Measurements from ENCODE around the gene RBM38.

The RBM38 gene

GRCh38 chr20:57439432-57439831 lies 48.2 kb downstream of the RBM38 start:
- H3K27ac ChIP-seq = peak overlapping the region; percentile 46
- TF ChIP-seq CTCF (conservative IDR thresholded peaks at IDR 0.05; ENCODE audit: low read depth) = no peak
- POLR2A ChIA-PET (ENCODE audit: low non-redundant PET) = no interaction called here
- DNase-seq (ENCODE audit: low spot score) = no peak
- CTCF ChIA-PET = interaction anchor here (1.1 kb wide), 1 partner anchor 58 kb away, joined by 5 read pairs; no protein-coding TSS in a partner anchor

GRCh38 chr20:57439993-57440392 lies 48.8 kb downstream of the RBM38 start:
- POLR2A ChIA-PET (ENCODE audit: low non-redundant PET) = no interaction called here
- CTCF ChIA-PET = no interaction called here

GRCh38 chr20:57440678-57441509 lies 49.7 kb downstream of the RBM38 start:
- TF ChIP-seq CTCF (conservative IDR thresholded peaks at IDR 0.05; ENCODE audit: low read depth) = no peak
- DNase-seq (ENCODE audit: low spot score) = no peak
- H3K27ac ChIP-seq = peak overlapping the region; percentile 46
- CTCF ChIA-PET = interaction anchor here (0.6 to 0.7 kb wide), 3 partner anchors 15 to 429 kb away, joined by 3 read pairs; no protein-coding TSS in a partner anchor
- POLR2A ChIA-PET (ENCODE audit: low non-redundant PET) = no interaction called here

More at GRCh38 chr20:57439993-57440392, 48.8 kb downstream of the RBM38 start:
- DNase-seq (ENCODE audit: low spot score) = no peak
- H3K27ac ChIP-seq = peak overlapping the region; percentile 46
- no peak for TF ChIP-seq CTCF (conservative IDR thresholded peaks at IDR 0.05; ENCODE audit: low read depth)

GRCh38 chr20:57441510-57442154 lies 50.4 kb downstream of the RBM38 start:
- H3K27ac ChIP-seq = peak overlapping the region; percentile 46
- POLR2A ChIA-PET (ENCODE audit: low non-redundant PET) = no interaction called here
- DNase-seq (ENCODE audit: low spot score) = no peak
- CTCF ChIA-PET = interaction anchor here (0.5 to 0.7 kb wide), 4 partner anchors 14 to 428 kb away, joined by 3 read pairs; no protein-coding TSS in a partner anchor
- TF ChIP-seq CTCF (conservative IDR thresholded peaks at IDR 0.05; ENCODE audit: low read depth) = no peak

- no peak for DNase-seq (ENCODE audit: low spot score)
- ChIA-PET POLR2A (ENCODE audit: low non-redundant PET) (no interaction called here), CTCF (interaction anchor here (0.5 kb wide), 1 partner anchor 82 kb away, joined by 3 read pairs; no protein-coding TSS in a partner anchor)
- H3K27ac ChIP-seq = no peak overlapping the region
- TF ChIP-seq CTCF (conservative IDR thresholded peaks at IDR 0.05; ENCODE audit: low read depth) = no peak
Measured at GRCh38 chr20:57442158-57442887, 51.1 kb downstream of the RBM38 start.

GRCh38 chr20:57442888-57443239 lies 51.7 kb downstream of the RBM38 start:
- ChIA-PET CTCF (no interaction called here), POLR2A (ENCODE audit: low non-redundant PET) (no interaction called here)
- H3K27ac ChIP-seq = no peak overlapping the region
- TF ChIP-seq CTCF (conservative IDR thresholded peaks at IDR 0.05; ENCODE audit: low read depth) = no peak
- no peak for DNase-seq (ENCODE audit: low spot score)
